GM19372 (cell line): ENCODE measurements around the gene WARS2.

ENCODE experiments used
- ATAC-seq: cut with Tn5 transposase; IDR thresholded peaks from one replicate; pipeline ENCODE4 v1.9.1; 2021; ENCODE audit warnings: mild to moderate bottlenecking, low read depth, moderate library complexity; ENCODE audit not compliant: unreplicated experiment

The WARS2 gene

GRCh38 chr1:119086830-119087229, 53.6 kb downstream of the WARS2 start:
- ATAC-seq: no peak

GRCh38 chr1:119084798-119085197, 55.7 kb downstream of the WARS2 start:
- no peak for ATAC-seq

- ATAC-seq: no peak
Measured at GRCh38 chr1:119083980-119084379, 56.5 kb downstream of the WARS2 start.

GRCh38 chr1:119083479-119083878, 57.0 kb downstream of the WARS2 start:
- no peak for ATAC-seq

GRCh38 chr1:119081700-119082099, 58.8 kb downstream of the WARS2 start:
- ATAC-seq: no peak

- no peak for ATAC-seq
Measured at GRCh38 chr1:119081267-119081666, 59.2 kb downstream of the WARS2 start.

GRCh38 chr1:119080586-119080985, 59.9 kb downstream of the WARS2 start:
- no peak for ATAC-seq

GRCh38 chr1:119079881-119080280, 60.6 kb downstream of the WARS2 start:
- no peak for ATAC-seq

GRCh38 chr1:119075614-119076013, 64.8 kb downstream of the WARS2 start:
- ATAC-seq: no peak

GRCh38 chr1:119071321-119071720, 69.1 kb downstream of the WARS2 start:
- no peak for ATAC-seq

GRCh38 chr1:119069682-119070081, 70.8 kb downstream of the WARS2 start:
- no peak for ATAC-seq

GRCh38 chr1:119068427-119068826, 72.0 kb downstream of the WARS2 start:
- ATAC-seq: no peak

GRCh38 chr1:119061700-119062099, 78.8 kb downstream of the WARS2 start:
- ATAC-seq: no peak

GRCh38 chr1:119055568-119055967, 84.9 kb downstream of the WARS2 start:
- ATAC-seq: no peak

- ATAC-seq: no peak
Measured at GRCh38 chr1:119053917-119054316, 86.5 kb downstream of the WARS2 start.

- no peak for ATAC-seq
Measured at GRCh38 chr1:119052267-119052666, 88.2 kb downstream of the WARS2 start.

- no peak for ATAC-seq
Measured at GRCh38 chr1:119048624-119049404, 91.6 kb downstream of the WARS2 start.

GRCh38 chr1:119046785-119047438, 93.5 kb downstream of the WARS2 start:
- ATAC-seq: no peak

GRCh38 chr1:119046429-119046784, 94.0 kb downstream of the WARS2 start:
- no peak for ATAC-seq

- ATAC-seq: no peak
Measured at GRCh38 chr1:119045096-119045746, 95.2 kb downstream of the WARS2 start.

GRCh38 chr1:119040906-119041305, 99.5 kb downstream of the WARS2 start:
- no peak for ATAC-seq

- no peak for ATAC-seq
Measured at GRCh38 chr1:119040489-119040888, 100.0 kb downstream of the WARS2 start.
